HG03064 (cell line): ENCODE results near the gene ETV3.
A peak's percentile ranks its signal among the peaks of the same experiment; 100 is the strongest.

Experiments used
- ATAC-seq: cut with Tn5 transposase; IDR thresholded peaks from one replicate; pipeline ENCODE4 v1.9.1; 2021; ENCODE audit warnings: low read depth; ENCODE audit not compliant: unreplicated experiment

ETV3 gene

DNA sequence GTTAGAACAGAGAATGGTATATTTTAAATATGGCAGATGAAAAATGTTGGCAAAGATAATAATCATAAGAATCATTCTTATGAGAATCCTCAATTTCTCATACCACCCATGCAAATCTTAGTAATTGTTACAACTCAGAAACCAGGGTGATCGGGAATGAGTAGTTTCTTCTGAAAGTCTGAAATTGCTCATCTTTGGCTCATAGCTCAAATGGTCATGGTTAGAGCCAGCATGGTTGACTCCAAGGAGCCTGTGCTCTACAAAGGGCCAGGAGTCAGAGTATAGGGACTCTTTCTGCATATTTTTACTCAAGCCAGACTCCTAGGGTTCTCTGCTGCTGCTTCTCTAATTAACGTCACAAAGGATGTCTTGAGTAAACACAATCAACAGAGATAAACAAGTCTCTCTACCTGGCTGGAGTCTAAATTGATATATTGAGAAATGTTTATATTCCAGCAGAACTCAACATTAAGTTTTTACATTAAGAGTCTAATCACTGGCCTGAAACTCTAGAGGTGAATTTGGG is 1.9 kb upstream of the ETV3 start:
- ATAC-seq, result no peak

DNA sequence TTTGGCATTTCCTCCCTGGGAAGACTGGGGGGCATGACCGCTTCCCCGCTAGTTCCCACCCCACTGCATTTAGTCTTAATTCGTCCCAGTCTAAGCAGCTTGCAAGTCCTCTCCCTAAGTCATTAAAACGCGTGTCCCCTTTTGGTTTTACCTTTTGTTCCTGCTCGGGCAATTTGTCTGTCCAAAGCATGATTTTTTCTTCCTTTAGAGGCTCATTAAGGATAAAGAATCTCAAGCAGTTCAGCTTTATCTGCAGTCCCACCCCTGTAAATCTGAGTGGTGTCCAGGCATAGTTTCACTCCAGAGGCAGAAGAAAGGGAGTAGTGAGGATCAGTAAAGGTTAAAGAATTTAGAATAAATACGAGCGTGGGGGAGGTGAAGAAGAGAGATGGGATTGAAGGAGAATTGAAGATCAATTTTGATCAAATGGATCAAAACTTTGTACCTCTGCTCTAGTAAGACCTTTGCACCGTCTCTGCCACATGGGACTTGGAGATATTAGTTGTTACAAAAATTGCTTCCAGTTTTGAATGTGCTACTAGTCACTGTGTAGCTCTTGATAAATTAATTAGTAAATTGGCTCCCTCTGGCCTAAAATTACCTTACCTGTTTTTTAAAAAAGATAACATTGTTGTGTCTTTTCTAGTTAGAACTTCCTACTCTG is 989 bp upstream of the ETV3 start:
- ATAC-seq, result no peak

- peak; percentile 4 for ATAC-seq
These were observed 581 bp downstream of the ETV3 start for GRCh38 chr1:157137408-157138219.

DNA sequence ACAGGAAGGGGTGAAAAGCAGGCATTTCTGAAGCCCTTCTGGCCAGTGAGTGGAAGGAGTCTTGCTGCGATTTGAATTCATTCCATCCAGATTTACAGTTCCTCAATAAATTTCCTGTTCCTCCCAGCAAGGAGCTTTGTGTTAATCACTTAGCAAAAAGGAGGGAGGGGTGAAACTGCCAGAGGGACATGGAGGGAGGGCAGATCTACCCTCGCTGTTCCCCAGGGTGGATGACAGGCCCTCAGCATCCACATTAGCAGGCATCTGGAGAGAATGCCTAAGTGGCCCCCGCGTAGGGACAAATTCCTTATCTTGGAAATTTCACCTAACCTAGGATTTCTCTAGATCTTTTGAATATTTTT is 1.2 kb downstream of the ETV3 start:
- no peak for ATAC-seq

GRCh38 chr1:157136133-157136532 is 2.1 kb downstream of the ETV3 start:
- no peak for ATAC-seq

GRCh38 chr1:157135646-157136045 is 2.5 kb downstream of the ETV3 start:
- no peak for ATAC-seq

DNA sequence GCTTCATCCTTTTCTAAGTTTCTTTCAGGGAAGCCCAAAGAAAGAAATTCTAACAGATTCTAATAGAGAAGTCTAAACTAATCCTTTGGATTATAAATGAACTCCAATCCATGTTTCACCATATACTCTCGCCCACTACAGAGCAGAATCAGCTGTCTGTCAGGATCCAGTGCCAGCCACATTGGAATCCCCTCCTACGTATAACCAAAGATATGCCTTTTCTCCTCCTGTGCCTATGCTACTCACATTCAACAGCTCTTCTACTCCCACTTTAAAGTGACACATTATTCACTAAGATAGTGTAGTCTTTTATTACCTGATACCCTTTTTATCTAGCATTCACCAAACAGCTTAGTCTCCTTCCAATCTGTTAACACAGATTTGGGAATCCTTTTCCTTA is 3.1 kb downstream of the ETV3 start:
- ATAC-seq, result no peak

DNA sequence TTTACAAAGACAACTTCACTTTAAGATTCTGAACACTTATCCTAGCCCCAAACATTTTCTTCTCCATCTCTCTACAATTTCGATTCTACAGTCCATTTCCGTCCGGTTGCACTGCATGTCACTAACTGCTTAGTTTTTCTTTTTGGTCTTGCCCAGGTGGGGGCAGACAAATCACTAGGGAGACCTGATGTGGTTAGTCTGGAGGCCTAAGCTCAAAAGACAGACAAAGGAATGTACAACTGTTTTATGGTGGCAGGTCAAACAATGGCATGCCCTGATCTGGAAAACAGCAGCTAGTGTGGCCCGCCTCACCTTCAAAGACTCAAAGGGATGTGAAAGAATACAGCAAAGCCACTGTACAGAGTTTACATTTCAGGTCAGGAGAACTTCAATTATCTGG is 3.8 kb downstream of the ETV3 start:
- ATAC-seq, result no peak

GRCh38 chr1:157133426-157133825 is 4.8 kb downstream of the ETV3 start:
- ATAC-seq, result no peak

GRCh38 chr1:157132616-157133167 is 5.5 kb downstream of the ETV3 start:
- no peak for ATAC-seq

GRCh38 chr1:157132111-157132510 is 6.1 kb downstream of the ETV3 start:
- no peak for ATAC-seq

- ATAC-seq, result no peak
These were observed 6.9 kb downstream of the ETV3 start for GRCh38 chr1:157131281-157131680.

GRCh38 chr1:157124855-157125254 is 13.3 kb downstream of the ETV3 start:
- no peak for ATAC-seq

DNA sequence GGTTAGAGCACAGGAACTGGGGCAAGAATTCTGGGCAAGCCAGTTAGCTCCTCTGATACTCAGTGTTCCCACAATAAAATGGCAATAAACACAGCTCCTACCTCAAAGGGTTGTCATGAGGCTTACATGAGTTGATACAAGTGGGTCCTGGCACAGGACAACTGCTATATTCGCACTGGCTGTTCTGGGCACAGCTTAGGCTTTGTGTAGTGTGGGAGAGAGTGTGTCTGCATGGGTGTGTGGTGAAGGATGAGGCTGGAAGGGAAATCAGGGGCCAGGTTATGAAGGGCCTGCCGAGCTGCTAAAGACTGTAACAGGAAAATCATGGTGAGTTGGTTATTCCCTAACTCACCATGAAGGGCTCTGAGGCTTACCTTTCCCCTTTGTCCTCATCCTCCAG is 18.7 kb downstream of the ETV3 start:
- ATAC-seq, result no peak

- no peak for ATAC-seq
These were observed 19.2 kb downstream of the ETV3 start for GRCh38 chr1:157119008-157119407.

DNA sequence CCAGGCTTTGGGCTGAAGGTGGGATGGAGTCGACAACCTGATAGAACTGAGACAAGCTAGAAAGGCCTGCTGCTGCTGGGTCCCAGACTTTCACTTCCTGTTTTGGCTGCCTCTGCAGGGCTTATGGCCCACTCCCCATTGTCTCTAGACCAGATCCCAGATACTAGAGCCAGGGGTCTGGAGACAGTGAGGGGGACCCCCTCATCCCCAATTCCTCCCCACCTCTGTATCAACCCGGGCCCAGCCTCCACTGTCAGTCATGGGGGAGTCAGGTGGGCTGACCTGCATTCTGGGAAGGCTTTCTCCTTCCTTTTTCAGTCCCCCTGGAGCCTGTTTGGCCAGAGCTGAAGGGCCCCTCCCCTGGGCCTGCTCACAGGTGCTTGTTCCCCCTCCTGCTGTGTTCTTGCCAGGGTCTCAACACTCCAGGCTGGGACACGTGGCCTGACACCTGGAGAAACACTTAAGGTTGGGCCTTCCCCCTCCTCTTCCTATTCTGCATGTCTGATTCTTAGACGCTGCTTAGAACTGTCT is 20.6 kb downstream of the ETV3 start:
- no peak for ATAC-seq

DNA sequence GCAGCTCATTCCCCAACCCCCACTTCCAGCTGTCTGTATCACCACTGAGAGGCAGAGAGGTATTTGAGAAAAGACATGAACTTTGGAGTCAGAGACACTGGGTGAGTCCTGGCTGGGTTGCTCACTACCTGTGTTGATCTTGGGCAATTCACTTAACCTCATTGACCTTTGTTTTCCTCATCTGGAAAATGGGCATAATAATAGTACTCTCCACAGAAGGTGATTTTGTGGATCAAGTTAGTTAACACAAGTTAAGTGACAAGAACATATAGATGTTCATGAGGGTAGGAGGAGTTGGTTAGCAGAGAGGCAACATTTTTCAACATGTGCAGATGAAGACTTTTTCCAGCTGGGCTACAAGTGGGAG is 21.5 kb downstream of the ETV3 start:
- ATAC-seq, result no peak

- no peak for ATAC-seq
These were observed 22.1 kb downstream of the ETV3 start for GRCh38 chr1:157115851-157116736.

- ATAC-seq, result no peak
These were observed 22.8 kb downstream of the ETV3 start for GRCh38 chr1:157115429-157115838.
